BJ (cell line): Measurements from ENCODE around the gene SLC12A7. TPM values are rescaled to one million over a fixed set of nuclear protein-coding genes. Genes with fewer than 3 reads are reported as not detected.

Source experiments
- CTCF ChIA-PET: fragments of 350-600 bp; formaldehyde crosslinking; extraction: SDS; loops from one replicate; lab custom pipeline; 2021; ENCODE audit warnings: antibody characterized with exemption, inconsistent platforms; lab: Yijun Ruan, JAX
- POLR2A ChIA-PET: fragments of 300-600 bp; sonication (Branson Sonifier 250); formaldehyde crosslinking; extraction: SDS; loops from one replicate; lab custom pipeline; 2021; ENCODE audit warnings: antibody characterized with exemption; lab: Charles Lee
- DNase-seq: peaks from one replicate; pipeline ENCODE4 v3.0.0-alpha.2; 2011; ENCODE audit warnings: low read depth
- H3K27me3 ChIP-seq: 2 replicates; pipeline ENCODE4 v1.6.0; 2011; ENCODE audit warnings: low read length; ENCODE audit not compliant: control insufficient read depth, insufficient read depth
- H3K36me3 ChIP-seq: 2 replicates; pipeline ENCODE4 v1.5.1; 2011; ENCODE audit warnings: low read length; ENCODE audit not compliant: control insufficient read depth, insufficient read depth
- H3K4me3 ChIP-seq: 2 replicates; pipeline ENCODE4 v1.5.1; 2011; ENCODE audit warnings: low read depth, mild to moderate bottlenecking, control low read depth, low read length
- polyA plus RNA-seq: library from polyadenylated mRNA; depleted of rRNA; stranded (reverse); fragments of >200 nt; gene quantifications from 2 replicates; pipeline ENCODE4 v1.2.3, GENCODE V29; 2011
- TF ChIP-seq, protein P1 (sequence below): IDR thresholded peaks from 2 replicates; pipeline ENCODE4 v1.5.1; 2011; ENCODE audit warnings: low read depth, mild to moderate bottlenecking, control low read depth, inconsistent platforms, low read length, moderate library complexity; ENCODE audit not compliant: insufficient read depth

The SLC12A7 gene
- polyA plus RNA-seq, 1 experiment, result 4.6 TPM

DNA sequence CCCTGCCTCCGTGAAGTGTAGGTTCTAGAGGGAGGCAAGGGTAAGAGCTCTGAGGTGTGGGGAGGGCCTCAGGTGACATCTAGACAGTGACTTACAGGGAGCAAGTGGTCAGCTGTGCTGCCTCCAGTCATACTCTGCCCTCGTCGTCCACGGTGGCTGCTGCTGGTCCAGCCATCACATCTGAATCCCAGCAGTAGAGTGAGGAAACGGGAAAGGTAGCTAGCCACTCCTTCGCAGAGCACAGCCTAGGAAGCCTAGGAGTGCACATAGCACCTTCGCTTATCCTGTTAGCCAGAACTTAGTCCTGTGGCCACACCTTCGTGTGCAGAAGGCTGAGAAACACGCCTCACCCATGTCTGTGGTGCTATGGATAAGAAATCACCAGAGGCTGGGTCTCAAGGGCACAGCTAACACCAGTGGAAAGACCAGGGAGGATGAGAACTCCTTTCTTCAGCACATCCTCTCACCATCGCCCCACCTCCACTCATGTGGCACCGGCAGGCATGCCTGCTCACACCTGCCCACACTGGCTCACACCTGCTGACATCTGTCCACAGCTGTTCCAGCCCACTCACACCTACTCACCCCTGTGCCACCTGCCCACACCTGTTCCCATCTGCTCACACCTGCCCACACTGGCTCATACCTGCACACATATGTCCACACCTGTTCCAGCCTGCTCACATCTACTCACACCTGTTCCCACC is 45.0 kb upstream of the SLC12A7 start:
- ChIA-PET CTCF (interaction anchor here (1.3 kb wide), 1 partner anchor 11 kb away, joined by 5 read pairs; no protein-coding TSS in a partner anchor), POLR2A (no interaction called here)
- H3K36me3 ChIP-seq, result no peaks in the 10 kb centered on the region
- no peak overlapping the region for H3K4me3 ChIP-seq
- DNase-seq, result no peak
- TF ChIP-seq, protein P1, sequence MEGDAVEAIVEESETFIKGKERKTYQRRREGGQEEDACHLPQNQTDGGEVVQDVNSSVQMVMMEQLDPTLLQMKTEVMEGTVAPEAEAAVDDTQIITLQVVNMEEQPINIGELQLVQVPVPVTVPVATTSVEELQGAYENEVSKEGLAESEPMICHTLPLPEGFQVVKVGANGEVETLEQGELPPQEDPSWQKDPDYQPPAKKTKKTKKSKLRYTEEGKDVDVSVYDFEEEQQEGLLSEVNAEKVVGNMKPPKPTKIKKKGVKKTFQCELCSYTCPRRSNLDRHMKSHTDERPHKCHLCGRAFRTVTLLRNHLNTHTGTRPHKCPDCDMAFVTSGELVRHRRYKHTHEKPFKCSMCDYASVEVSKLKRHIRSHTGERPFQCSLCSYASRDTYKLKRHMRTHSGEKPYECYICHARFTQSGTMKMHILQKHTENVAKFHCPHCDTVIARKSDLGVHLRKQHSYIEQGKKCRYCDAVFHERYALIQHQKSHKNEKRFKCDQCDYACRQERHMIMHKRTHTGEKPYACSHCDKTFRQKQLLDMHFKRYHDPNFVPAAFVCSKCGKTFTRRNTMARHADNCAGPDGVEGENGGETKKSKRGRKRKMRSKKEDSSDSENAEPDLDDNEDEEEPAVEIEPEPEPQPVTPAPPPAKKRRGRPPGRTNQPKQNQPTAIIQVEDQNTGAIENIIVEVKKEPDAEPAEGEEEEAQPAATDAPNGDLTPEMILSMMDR, result no peak
- H3K27me3 ChIP-seq, result peaks cover 21% of the 10 kb centered on the region

DNA sequence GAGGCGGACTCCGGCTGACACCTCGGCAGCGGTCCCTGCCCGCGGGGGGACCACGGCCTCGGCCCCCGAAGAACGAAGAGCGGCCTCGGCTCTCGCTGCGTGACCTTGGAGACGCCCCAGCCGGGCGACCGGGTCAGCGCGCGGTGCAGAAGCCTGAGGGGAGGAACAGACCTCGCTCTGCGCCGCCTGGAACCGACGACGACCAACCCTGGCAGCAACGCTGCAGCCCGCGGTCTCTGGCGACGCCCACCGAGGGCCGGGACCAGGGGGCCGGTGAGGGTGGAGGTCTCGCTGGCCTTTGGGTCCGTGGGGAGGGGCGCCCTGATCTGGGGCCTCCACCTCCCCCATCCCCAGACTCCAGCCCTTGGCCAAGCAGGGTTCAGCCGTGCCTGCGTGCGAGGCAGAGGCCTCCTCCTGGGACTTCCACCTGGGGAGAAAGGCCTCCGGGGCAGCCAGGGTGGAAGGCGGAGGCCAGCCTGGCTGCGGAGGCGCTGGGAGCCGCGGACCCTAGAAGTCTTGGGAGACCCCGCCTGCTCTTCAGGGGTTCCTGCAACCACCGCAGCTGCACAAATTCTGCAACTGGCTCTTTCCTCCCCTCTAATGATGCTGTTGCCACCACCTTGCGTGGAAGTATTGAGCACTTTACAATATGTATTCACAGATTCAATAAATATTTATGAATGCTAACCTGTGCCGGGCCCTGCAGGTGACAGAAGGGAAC is 44.3 kb upstream of the SLC12A7 start:
- CTCF ChIA-PET, result interaction anchor here (1.3 kb wide), 1 partner anchor 11 kb away, joined by 5 read pairs; no protein-coding TSS in a partner anchor

DNA sequence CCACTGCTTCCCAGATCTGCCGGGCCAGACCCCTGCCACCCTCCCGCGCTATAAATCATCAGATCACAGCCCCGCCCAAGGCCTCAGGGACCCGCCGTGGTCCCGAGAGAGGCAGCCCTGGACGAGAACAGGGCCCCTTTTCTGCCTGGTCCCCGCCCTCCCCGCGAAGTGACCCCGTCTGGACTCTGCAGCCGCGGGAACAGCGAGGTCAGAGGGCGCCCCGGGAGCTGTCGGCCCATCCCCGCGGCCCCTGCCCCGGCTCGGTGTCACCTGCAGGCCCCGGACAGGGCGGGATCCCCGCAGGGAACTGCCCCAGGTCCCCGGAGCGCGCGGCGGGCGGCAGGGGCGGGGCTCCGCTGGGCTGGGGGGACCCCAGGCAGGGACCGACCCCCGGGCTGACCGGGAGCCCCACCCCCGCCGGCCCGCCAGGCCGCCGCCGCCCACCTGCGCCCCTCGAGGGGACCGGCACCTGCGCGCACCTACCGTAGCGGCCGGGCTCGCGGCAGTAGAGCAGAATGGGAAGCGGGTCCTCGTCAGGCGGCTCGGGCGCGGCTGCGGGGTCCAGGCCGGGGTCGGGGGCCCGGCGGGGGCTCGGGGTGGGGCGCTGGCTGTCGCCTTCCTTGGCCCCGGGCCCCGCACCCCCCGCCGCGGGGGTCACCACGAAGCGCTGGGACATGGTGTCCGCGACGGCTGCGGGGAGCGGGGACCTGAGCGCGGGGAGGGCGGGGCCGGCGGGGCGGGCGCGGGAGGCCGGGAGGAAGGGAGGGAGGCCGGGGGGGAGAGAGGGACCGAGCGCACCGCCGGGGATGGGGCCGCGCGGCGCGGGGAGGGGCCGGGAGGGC is 43.5 kb upstream of the SLC12A7 start:
- H3K36me3 ChIP-seq, result no peaks in the 10 kb centered on the region
- ChIA-PET CTCF (no interaction called here), POLR2A (no interaction called here)
- H3K27me3 ChIP-seq, result peaks cover 29% of the 10 kb centered on the region
- no peak overlapping the region for H3K4me3 ChIP-seq
- no peak for DNase-seq
- TF ChIP-seq, protein P1, result no peak

More for the DNA sequence above, 44.3 kb upstream of the SLC12A7 start:
- DNase-seq, result no peak
- Histone ChIP-seq H3K27me3 (peaks cover 26% of the 10 kb centered on the region), H3K4me3 (no peak overlapping the region), H3K36me3 (no peaks in the 10 kb centered on the region)
- POLR2A ChIA-PET, result no interaction called here
- TF ChIP-seq, protein P1, result no peak

DNA sequence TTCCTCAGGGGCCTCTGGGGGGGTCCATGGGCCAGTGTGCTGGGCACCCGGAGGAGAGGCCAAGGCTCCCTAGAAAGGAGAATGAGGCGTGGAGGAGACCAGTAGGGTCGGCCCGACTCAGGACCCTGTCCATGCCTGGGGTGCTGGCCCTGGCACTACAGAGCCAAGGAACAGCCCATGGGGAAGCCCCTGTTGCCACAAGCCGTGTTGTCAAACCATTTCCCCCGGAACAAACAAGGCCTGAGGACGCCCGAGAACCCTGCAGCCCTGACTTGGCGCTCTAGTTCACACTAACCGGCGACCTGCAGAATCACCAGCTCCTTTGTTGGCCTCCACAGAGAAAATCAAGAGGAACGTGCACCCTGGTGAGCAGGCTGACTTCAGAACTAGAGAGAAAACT is 41.6 kb upstream of the SLC12A7 start:
- DNase-seq, result no peak
- H3K27me3 ChIP-seq, result peaks cover 28% of the 10 kb centered on the region
- H3K36me3 ChIP-seq, result no peaks in the 10 kb centered on the region
- H3K4me3 ChIP-seq, result no peak overlapping the region
- TF ChIP-seq, protein P1, result no peak
- CTCF ChIA-PET, result interaction anchor here (1.3 to 2.2 kb wide), 3 partner anchors 14 to 492 kb away, joined by 5 to 8 read pairs (median 6); no protein-coding TSS in a partner anchor
- POLR2A ChIA-PET, result no interaction called here
